Astrocyte (in vitro differentiated cells and primary cell): ENCODE measurements around the gene SCN8A. TPM values are rescaled to one million over a fixed set of nuclear protein-coding genes. Genes with fewer than 3 reads are reported as not detected.

Source experiments
- DNase-seq: peaks from one replicate; pipeline ENCODE4 v3.0.0-alpha.2; 2010; ENCODE audit warnings: low read depth
- FAIRE-seq: peaks from 2 replicates; lab custom pipeline; 2011; peaks lifted over from hg19 to GRCh38; lab: Jason Lieb, UNC
- H2AFZ ChIP-seq: 2 replicates; pipeline ENCODE4 v1.6.0; 2012; ENCODE audit warnings: low read depth, low read length, inconsistent platforms
- H3K27ac ChIP-seq: 2 replicates; pipeline ENCODE4 v1.5.1; 2011; ENCODE audit warnings: low read depth, low read length, inconsistent platforms
- H3K27me3 ChIP-seq: 2 replicates; pipeline ENCODE4 v1.6.0; 2011; ENCODE audit warnings: low read length, inconsistent platforms; ENCODE audit not compliant: insufficient read depth
- H3K36me3 ChIP-seq: 2 replicates; pipeline ENCODE4 v1.5.1; 2011; ENCODE audit warnings: low read length, inconsistent platforms; ENCODE audit not compliant: insufficient read depth
- H3K4me1 ChIP-seq: 2 replicates; pipeline ENCODE4 v1.5.1; 2011; ENCODE audit warnings: low read length, inconsistent platforms; ENCODE audit not compliant: insufficient read depth
- H3K4me2 ChIP-seq: 2 replicates; pipeline ENCODE4 v1.6.0; 2012; ENCODE audit warnings: low read length, inconsistent platforms
- H3K4me3 ChIP-seq: 2 replicates; pipeline ENCODE4 v1.5.1; 2011; ENCODE audit warnings: low read depth, mild to moderate bottlenecking, low read length, inconsistent platforms; ENCODE audit not compliant: insufficient read depth
- H3K79me2 ChIP-seq: 2 replicates; pipeline ENCODE4 v1.6.0; 2012; ENCODE audit warnings: mild to moderate bottlenecking, low read length, inconsistent platforms; ENCODE audit not compliant: insufficient read depth
- H3K9ac ChIP-seq: 2 replicates; pipeline ENCODE4 v1.6.0; 2012; ENCODE audit warnings: mild to moderate bottlenecking, low read length, inconsistent platforms
- H3K9me3 ChIP-seq: 2 replicates; pipeline ENCODE4 v1.5.1; 2012; ENCODE audit warnings: low read depth, mild to moderate bottlenecking, low read length, inconsistent platforms; ENCODE audit not compliant: insufficient read depth
- H4K20me1 ChIP-seq: 2 replicates; pipeline ENCODE4 v1.6.0; 2012; ENCODE audit warnings: low read length, inconsistent platforms; ENCODE audit not compliant: insufficient read depth
- H3K27ac Mint-ChIP-seq: one replicate; pipeline ENCODE4 v1.8.0; 2021; ENCODE audit warnings: mild to moderate bottlenecking, mixed read lengths; ENCODE audit not compliant: unreplicated experiment
- H3K27me3 Mint-ChIP-seq: one replicate; pipeline ENCODE4 v1.8.0; 2021; ENCODE audit warnings: low read depth, mixed read lengths; ENCODE audit not compliant: unreplicated experiment
- H3K36me3 Mint-ChIP-seq: one replicate; pipeline ENCODE4 v1.8.0; 2021; ENCODE audit warnings: low read depth, mixed read lengths; ENCODE audit not compliant: unreplicated experiment
- H3K4me1 Mint-ChIP-seq: one replicate; pipeline ENCODE4 v1.8.0; 2021; ENCODE audit warnings: low read depth, mixed read lengths; ENCODE audit not compliant: unreplicated experiment
- H3K4me3 Mint-ChIP-seq: one replicate; pipeline ENCODE4 v1.8.0; 2021; ENCODE audit warnings: mild to moderate bottlenecking, moderate library complexity, mixed read lengths; ENCODE audit not compliant: unreplicated experiment
- H3K9me3 Mint-ChIP-seq: one replicate; pipeline ENCODE4 v1.8.0; 2021; ENCODE audit warnings: mild to moderate bottlenecking, mixed read lengths; ENCODE audit not compliant: unreplicated experiment
- CTCF ChIP-seq: IDR thresholded peaks from 2 replicates; pipeline ENCODE4 v1.5.1; 2011; ENCODE audit warnings: low read depth, mild to moderate bottlenecking, inconsistent platforms, low read length, moderate library complexity; ENCODE audit not compliant: insufficient read depth
- EZH2 ChIP-seq: IDR thresholded peaks from 2 replicates; pipeline ENCODE4 v1.6.1; 2012; ENCODE audit warnings: mild to moderate bottlenecking, low read length, inconsistent platforms; ENCODE audit not compliant: insufficient read depth
- total RNA-seq: library from RNA; stranded (reverse); gene quantifications from 2 replicates; pipeline ENCODE4 v1.2.1, GENCODE V29; 2021

The SCN8A gene
- total RNA-seq, 1 donor from 2014 or later, result 6.5 TPM

DNA sequence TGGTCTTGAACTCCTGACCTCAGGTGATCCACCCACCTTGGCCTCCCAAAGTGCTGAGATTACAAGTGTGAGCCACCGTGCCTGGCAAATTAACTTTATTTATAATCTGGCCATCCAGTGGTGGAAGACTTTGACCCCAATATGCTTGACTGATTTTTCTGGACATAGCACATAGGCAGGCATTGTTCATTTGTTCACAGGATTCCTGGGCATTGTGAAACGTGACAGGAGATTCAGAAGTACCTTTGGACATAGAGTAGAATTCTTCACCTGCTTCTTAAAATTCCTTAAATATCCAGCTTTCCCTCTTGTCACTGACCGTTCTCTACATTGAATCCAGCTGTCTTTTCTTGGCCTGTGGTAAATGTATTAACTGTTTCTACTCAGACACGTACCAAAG lies 103.1 kb downstream of the SCN8A start:
- Histone ChIP-seq H3K79me2 (no peaks in the 10 kb centered on the region), H3K27me3 (no peaks in the 10 kb centered on the region), H2AFZ (no peak overlapping the region), H3K27ac (no peak overlapping the region), H3K36me3 (no peaks in the 10 kb centered on the region), H3K9me3 (no peaks in the 10 kb centered on the region), H4K20me1 (no peaks in the 10 kb centered on the region), H3K4me1 (no peaks in the 10 kb centered on the region), H3K4me3 (no peak overlapping the region), H3K4me2 (no peak overlapping the region), H3K9ac (no peak overlapping the region)
- Mint-ChIP-seq H3K4me1 (peaks cover 12% of the 10 kb centered on the region), H3K27me3 (no peaks in the 10 kb centered on the region), H3K9me3 (no peaks in the 10 kb centered on the region), H3K4me3 (no peak overlapping the region), H3K36me3 (no peaks in the 10 kb centered on the region), H3K27ac (no peak overlapping the region)
- no peak for DNase-seq
- no peak for FAIRE-seq
- no peak for TF ChIP-seq EZH2
- no peak for TF ChIP-seq CTCF

- H3K27me3 ChIP-seq, result no peaks in the 10 kb centered on the region
- H3K4me2 ChIP-seq, result no peak overlapping the region
- no peaks in the 10 kb centered on the region for H3K79me2 ChIP-seq
- no peaks in the 10 kb centered on the region for H4K20me1 ChIP-seq
- peak; percentile 10 for DNase-seq
- H3K4me3 Mint-ChIP-seq, result no peak overlapping the region
- H3K9ac ChIP-seq, result no peak overlapping the region
- FAIRE-seq, result no peak
- H3K4me1 Mint-ChIP-seq, result peaks cover 12% of the 10 kb centered on the region
- no peaks in the 10 kb centered on the region for H3K36me3 ChIP-seq
- H3K27ac Mint-ChIP-seq, result no peak overlapping the region
- no peak overlapping the region for H2AFZ ChIP-seq
- no peaks in the 10 kb centered on the region for H3K36me3 Mint-ChIP-seq
- H3K27ac ChIP-seq, result no peak overlapping the region
- no peaks in the 10 kb centered on the region for H3K4me1 ChIP-seq
- H3K9me3 ChIP-seq, result no peaks in the 10 kb centered on the region
- TF ChIP-seq EZH2, result no peak
- no peak for TF ChIP-seq CTCF
- no peaks in the 10 kb centered on the region for H3K9me3 Mint-ChIP-seq
- H3K27me3 Mint-ChIP-seq, result no peaks in the 10 kb centered on the region
- H3K4me3 ChIP-seq, result no peak overlapping the region
Observed at GRCh38 chr12:51695241-51696010, 104.4 kb downstream of the SCN8A start.

DNA sequence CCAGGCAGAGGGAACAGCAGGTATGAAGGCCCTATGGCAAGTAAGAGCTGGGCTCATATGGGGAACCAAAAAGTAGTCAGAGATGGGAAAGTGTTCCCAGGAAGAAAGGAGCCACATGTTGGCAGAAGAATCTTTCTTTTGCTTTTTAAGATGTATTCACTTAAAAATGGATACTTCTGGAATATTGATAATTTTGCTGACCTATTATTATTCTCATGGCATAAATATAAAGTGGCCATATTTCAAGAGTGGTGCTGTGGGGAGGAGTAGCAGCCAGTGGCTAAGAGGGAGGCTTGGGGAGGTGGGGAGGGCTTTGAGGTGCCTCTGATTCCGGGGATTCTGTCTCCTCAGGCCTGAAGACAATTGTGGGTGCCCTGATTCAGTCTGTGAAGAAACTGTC lies 108.2 kb downstream of the SCN8A start:
- no peak overlapping the region for H3K9ac ChIP-seq
- no peaks in the 10 kb centered on the region for H3K9me3 Mint-ChIP-seq
- peaks cover 4% of the 10 kb centered on the region for H3K4me1 Mint-ChIP-seq
- no peaks in the 10 kb centered on the region for H3K79me2 ChIP-seq
- H3K36me3 Mint-ChIP-seq, result peaks cover 5% of the 10 kb centered on the region
- no peak overlapping the region for H3K4me2 ChIP-seq
- no peak for TF ChIP-seq CTCF
- no peak for TF ChIP-seq EZH2
- H2AFZ ChIP-seq, result no peak overlapping the region
- H4K20me1 ChIP-seq, result no peaks in the 10 kb centered on the region
- no peak overlapping the region for H3K27ac Mint-ChIP-seq
- no peak overlapping the region for H3K4me3 ChIP-seq
- no peaks in the 10 kb centered on the region for H3K4me1 ChIP-seq
- H3K9me3 ChIP-seq, result no peaks in the 10 kb centered on the region
- FAIRE-seq (no peak), DNase-seq (no peak)
- H3K27me3 ChIP-seq, result no peaks in the 10 kb centered on the region
- no peaks in the 10 kb centered on the region for H3K27me3 Mint-ChIP-seq
- peaks cover 7% of the 10 kb centered on the region for H3K36me3 ChIP-seq
- no peak overlapping the region for H3K27ac ChIP-seq
- H3K4me3 Mint-ChIP-seq, result no peak overlapping the region
